Measurements from ENCODE around the gene DSCAML1.
"Not testable (repeated sequence)": the region's sequence is repeated elsewhere in the genome, so short reads cannot be mapped to it uniquely, and the experiment has no call there.

DSCAML1 gene

GRCh38 chr11:117818041-117818873, 21.2 kb upstream of the DSCAML1 start:
- DNase-seq: peak; percentile 66

- DNase-seq: peak; percentile 93
These were observed 20.5 kb upstream of the DSCAML1 start for GRCh38 chr11:117817368-117818040.

DNA sequence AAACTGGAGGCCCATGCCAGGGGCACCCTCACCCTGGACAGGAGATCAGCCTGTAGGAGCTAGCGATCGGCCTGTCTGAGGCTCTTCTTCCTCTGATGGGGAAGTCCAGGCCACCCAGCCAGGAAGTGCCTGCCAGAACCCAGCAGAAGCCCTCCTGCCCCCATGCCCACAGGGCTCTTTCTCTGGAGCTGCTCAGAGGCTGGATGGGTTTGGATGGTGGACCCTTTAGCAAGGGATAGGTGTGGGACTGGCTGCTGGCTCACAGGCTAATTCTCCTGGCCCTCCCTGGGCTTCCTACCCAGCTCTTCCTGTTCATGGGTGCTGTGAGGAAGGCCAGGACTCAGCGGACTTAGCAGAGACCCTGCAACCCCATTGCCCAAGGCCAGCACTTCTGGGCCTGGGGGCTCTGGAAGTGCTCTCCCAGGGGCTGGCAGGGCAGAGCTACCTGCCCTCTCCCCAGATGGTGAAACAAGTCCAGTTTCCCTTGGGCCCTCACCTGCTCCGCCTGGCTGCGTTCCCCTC, 19.9 kb upstream of the DSCAML1 start:
- DNase-seq: no peak

DNA sequence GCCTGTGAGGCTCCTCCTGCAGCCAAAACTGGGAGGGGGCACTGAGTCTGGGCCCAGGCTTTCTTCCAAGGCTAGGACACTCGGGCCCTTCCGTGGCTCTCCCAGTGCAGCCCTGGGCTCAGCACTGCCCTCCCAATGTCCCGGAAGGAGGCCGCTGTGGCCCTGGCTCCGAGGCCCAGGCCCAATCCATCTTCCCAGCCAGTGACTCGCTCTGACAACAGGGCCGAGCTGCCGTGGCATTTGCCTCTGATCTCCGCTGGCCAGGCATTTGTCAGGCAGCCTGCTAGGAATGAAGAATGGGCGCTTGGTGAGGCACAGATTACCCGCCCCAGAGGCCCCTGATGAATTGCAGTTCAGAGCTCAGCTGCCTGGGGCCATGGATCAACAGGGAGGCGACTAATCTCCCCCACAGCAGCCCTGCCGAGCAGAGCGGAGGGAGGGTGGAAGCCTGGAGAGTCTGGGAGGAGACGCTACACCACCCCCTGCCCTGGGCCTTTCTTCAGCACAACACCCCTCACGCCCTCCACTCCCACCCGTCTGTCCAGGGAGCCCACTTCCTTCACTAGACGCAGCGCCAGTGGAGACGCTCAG, 19.2 kb upstream of the DSCAML1 start:
- DNase-seq: no peak

GRCh38 chr11:117815262-117815803, 18.3 kb upstream of the DSCAML1 start:
- peak; percentile 76 for DNase-seq

- DNase-seq: peak; percentile 84
These were observed 17.8 kb upstream of the DSCAML1 start for GRCh38 chr11:117814766-117815261.

DNA sequence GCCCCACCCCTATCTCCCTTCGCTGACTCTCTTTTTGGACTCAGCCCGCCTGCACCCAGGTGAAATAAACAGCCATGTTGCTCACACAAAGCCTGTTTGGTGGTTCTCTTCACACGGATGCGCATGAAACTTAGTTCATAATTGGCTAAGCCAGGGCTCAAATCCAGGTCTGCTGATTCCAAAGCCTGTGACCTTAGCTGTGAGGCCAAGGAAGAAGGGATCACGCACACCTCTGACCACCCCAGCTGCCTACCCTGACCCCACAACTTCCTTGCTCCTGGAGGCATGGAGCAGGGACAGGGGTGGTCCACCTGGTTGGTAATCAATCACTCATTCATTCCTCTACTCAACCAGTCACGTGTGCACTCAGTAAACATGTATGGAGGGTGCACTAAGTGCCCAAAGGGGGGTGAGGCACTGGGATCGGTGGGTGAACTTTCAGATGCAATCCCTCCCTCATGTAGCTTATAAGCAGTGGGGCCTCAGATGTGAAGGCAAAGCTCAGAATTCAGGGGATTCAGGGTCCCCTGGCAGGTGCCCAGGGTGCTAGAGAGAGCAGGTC, 17.3 kb upstream of the DSCAML1 start:
- DNase-seq: no peak

DNA sequence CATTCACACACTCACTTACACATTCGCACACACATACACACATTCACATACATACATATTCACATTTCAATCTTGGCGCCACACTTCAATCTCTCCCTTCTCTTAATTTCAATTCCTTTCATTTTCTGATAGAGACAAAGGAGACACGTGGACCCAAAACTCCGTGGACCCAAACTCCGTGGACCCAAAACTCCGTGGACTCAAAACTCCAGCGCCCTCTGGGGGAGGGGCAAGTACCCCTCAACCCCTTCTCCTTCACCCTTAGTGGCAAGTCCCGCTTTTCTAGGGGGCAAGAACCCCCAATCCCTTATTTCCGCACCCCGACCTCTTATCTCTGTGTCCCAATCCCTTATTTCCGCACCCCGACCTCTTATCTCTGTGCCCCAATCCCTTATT, 13.0 kb upstream of the DSCAML1 start:
- not testable (repeated sequence) for DNase-seq

DNA sequence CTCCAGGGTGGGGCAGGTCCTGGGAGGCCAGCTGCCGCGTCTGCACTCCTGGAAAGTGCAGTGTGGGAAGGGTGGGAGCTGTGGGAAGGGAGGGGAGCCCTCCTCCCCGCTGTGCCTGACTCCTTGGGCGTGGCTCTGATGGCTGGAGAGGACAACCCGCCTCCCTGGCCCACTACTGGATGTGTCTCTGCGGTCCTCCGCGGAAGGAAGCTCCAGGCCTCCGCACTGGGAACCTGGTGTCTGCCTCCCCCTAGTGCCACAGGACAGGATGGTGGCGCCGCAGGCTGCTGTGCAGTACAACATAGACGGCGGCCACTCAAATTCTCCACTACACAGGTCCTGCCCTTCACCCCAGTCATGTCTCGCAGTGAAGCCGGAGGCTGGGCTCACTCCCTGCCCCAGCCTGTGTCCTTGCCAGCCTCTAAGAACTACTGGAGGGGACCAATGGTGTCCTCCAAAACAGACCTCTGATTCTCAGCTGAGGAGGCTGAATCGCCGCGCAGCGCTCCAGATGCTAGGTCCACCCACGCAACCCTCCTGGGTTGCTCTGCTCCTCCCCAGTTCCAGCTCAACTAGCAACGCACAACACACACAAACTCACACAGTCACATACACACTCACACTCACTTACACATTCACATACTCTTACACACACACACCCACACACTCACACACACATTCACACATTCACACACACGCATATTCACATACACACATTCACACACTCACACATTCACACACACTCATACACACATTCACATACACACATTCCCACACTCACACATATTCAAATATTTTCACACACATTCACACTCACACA, 12.4 kb upstream of the DSCAML1 start:
- peak; percentile 68 for DNase-seq

- DNase-seq: no peak
These were observed 11.8 kb upstream of the DSCAML1 start for GRCh38 chr11:117808784-117809183.

DNA sequence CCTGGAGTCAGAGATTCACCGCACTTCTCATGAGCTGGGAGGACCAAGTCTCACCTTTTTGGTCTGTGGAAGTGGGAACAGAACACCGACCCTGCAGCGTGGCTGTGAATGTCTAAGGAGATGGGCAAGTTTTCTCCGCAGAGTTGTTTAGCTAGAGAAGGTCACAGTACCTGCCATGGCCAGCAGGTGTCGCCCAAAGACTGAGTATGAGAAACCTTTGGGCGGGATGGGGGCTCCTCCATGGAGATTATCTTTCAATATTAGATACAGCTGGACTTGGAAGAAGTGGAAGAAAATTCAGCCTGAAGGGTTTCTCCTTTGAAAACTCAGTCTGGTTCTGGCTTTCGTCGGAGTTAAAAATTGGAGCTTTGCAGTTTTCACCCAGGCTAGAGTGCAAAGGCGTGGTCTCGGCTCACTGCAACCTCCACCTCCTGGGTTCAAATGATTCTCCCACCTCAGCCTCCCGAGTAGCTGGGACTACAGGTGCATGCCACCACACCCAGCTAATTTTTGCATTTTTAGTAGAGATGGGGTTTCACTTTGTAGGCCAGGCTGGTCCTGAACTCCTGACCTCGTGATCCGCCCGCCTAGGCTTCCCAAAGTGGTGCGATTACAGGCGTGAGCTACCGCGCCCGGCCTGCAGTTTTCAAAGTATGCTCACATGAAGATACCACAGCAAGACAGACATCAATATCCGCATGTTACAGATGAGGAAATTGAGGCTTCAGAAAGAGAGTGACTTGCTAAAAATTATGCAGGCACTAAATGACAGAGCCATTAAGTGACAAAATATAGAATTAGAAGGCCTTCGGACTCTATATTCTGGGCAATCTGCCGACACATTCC, 10.7 kb upstream of the DSCAML1 start:
- peak; percentile 85 for DNase-seq

DNA sequence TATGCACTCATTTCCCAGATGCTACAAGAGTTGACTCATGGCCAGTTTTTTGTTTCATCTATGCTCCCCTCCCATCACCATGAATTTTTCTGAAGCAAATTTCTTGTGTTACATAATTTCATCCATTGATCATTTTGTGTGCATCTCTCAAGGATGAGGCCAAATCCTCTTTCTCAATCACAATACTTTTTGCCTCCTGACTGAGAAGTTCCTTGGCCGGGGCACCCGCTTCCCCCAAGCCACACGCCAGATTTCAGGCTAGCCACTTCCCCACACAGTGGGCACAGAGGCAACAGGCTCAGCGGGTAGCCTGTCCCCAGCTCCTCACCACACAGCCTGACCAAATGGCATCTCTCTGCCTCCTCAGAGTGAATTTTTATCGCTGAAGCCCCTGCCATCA, 9.8 kb upstream of the DSCAML1 start:
- no peak for DNase-seq

- DNase-seq: no peak
These were observed 8.0 kb upstream of the DSCAML1 start for GRCh38 chr11:117805045-117805444.

- DNase-seq: no peak
These were observed 6.9 kb upstream of the DSCAML1 start for GRCh38 chr11:117803896-117804295.

DNA sequence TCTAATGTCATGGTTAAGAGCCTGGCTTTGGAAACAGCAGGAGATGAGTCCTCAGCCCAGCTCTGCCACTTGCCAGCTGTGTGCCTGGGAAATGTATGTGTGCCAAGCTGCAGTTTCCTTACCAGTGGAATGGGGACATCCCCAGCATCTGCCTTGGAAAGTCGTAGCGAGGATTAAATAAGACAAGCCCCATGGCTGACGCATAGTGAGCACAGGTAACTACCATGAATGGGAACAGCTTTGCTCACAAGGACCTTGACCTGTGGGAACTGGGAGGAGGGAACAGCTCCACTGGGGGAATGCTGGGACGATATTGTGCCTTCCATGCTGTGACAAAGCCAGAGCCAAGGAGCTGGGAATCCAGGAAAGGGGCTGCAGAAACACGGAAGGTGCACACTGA, 2.6 kb upstream of the DSCAML1 start:
- no peak for DNase-seq

DNA sequence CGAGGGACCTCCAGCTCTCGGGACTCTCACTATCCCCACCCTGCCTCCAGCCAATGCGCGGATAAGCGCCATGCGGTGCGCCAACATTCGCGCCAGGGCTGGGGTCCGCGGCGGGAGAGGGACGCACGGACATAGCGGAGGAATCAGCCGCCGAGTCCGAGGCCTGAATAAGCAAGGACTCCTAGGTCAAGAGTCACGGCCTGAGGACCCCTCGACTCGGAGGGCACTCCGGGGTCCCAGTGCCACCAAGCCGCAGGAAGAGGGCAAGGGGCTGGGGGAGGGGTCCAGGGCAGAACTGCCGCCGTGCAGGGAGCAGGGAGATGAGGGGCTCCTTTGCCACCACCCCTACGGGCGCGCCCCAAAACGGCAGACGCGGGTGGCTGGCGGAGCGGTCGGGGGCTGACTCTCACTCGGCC, 552 bp downstream of the DSCAML1 start:
- DNase-seq: no peak

DNA sequence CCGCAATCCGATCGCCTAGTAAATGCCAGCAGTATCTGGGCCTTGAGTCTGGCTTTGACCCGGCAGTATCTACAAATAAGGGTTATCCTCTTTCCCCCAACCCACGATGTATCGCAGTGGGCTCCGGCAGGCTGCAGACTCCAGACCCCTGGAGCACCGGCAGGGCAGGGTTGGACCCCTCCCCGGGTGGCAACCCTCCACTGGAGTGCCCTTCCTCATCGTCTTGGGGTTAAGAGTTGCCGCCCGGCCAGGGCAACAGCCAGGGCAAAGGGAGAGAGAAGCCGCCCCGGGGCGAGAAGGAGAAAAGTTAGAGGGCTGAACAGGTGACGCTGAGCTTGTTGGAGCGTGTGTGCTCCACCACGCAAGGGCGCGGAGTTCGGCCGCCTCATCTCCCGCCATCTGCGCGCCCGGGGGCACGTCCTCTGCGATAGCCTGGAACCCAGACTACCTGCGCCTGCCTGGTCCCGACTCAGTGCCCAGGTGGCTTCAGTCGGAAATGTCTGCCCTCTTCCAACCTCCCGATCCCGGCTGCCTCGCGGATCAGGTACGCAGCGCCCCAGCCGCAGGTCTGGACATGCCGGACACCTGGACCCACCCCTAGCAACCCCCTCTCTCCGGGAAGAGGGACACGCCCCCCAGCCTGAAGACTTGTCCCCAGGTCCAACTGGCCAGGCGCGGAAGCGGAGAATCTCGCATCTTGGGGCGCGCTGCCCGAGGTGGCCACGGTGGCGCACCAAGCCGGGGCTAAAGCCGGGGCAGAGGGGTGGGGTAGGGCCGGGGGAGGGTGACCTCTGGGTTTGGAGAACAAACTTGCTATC, 1.2 kb downstream of the DSCAML1 start:
- DNase-seq: peak; percentile 19

- DNase-seq: no peak
These were observed 2.0 kb downstream of the DSCAML1 start for GRCh38 chr11:117794772-117795629.

DNA sequence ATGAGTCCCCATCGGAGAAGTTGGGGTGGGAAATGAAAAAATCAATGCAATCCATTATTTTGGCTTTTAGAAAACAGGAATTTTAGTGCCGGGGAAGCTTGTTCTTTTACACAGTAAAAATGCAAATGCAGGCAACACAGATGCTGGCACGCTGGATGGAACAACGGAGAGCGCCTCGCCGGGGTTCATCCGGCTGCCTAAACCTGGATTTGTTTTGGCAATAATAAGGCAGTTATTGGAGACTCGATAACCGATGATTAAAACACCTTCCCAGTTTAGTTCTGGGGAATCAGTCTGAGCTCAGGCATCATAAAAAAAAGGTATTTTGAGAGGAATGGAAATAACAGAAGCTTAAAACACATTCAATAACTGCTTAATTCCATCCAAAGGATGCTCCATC, 2.9 kb downstream of the DSCAML1 start:
- no peak for DNase-seq

All from stimulated activated CD4-positive, alpha-beta T cell treated with anti-CD3 and anti-CD28 coated beads, Interleukin-15, amount 100 ng/mL, for 24 hours (primary cell).